ENCODE results near the gene PEPD.
"Not testable (repeated sequence)": the region's sequence is repeated elsewhere in the genome, so short reads cannot be mapped to it uniquely, and the experiment has no call there.

PEPD gene

GRCh38 chr19:33556261-33556660, 34.7 kb upstream of the PEPD start:
- intact Hi-C loops (cut with DNase I; ENCODE audit: low total_unique reads), result no loop called here
- no peak for TF ChIP-seq CTCF (IDR thresholded peaks at IDR 0.05)

GRCh38 chr19:33555726-33556125, 34.1 kb upstream of the PEPD start:
- peaks cover 0 to 16% of the 10 kb centered on the region in 2 donors for H3K27me3 ChIP-seq
- H3K9me3 ChIP-seq; H3K4me1 ChIP-seq; H3K36me3 ChIP-seq; H3K27ac ChIP-seq; intact Hi-C loops (cut with DNase I; ENCODE audit: low total_unique reads); H3K4me3 ChIP-seq: not testable (repeated sequence)
- DNase-seq, result peak in 1 of 2 donors; percentile 20

More at GRCh38 chr19:33556261-33556660, 34.7 kb upstream of the PEPD start:
- Histone ChIP-seq H3K27ac (no peak overlapping the region), H3K4me1 (no peaks in the 10 kb centered on the region), H3K27me3 (peaks cover 0 to 16% of the 10 kb centered on the region in 2 donors), H3K36me3 (no peaks in the 10 kb centered on the region), H3K9me3 (no peaks in the 10 kb centered on the region), H3K4me3 (no peak overlapping the region)
- DNase-seq, result peak in 1 of 2 donors; percentile 57

GRCh38 chr19:33554821-33555220, 33.2 kb upstream of the PEPD start:
- Histone ChIP-seq H3K4me1 (no peaks in the 10 kb centered on the region), H3K27me3 (peaks cover 0 to 10% of the 10 kb centered on the region in 2 donors), H3K4me3 (no peak overlapping the region), H3K27ac (no peak overlapping the region), H3K36me3 (no peaks in the 10 kb centered on the region), H3K9me3 (no peaks in the 10 kb centered on the region)
- intact Hi-C loops (cut with DNase I; ENCODE audit: low total_unique reads), result no loop called here
- no peak for TF ChIP-seq CTCF (IDR thresholded peaks at IDR 0.05)
- DNase-seq, result peak in 1 of 2 donors; percentile 25

- H3K4me3 ChIP-seq, result no peak overlapping the region
- no peaks in the 10 kb centered on the region for H3K4me1 ChIP-seq
- intact Hi-C loops (cut with DNase I; ENCODE audit: low total_unique reads), result no loop called here
- peaks cover 0 to 7% of the 10 kb centered on the region in 2 donors for H3K27me3 ChIP-seq
- peak in 1 of 2 donors; percentile 39 for DNase-seq
- no peak for TF ChIP-seq CTCF (IDR thresholded peaks at IDR 0.05)
- no peaks in the 10 kb centered on the region for H3K9me3 ChIP-seq
- no peak overlapping the region for H3K27ac ChIP-seq
- no peaks in the 10 kb centered on the region for H3K36me3 ChIP-seq
Observed at GRCh38 chr19:33554391-33554790, 32.8 kb upstream of the PEPD start.

GRCh38 chr19:33553530-33554310, 32.1 kb upstream of the PEPD start:
- intact Hi-C loops (cut with DNase I; ENCODE audit: low total_unique reads), result no loop called here
- no peaks in the 10 kb centered on the region for H3K36me3 ChIP-seq
- DNase-seq, result peak in 1 of 2 donors; percentile 60

More at GRCh38 chr19:33553530-33554310, 32.1 kb upstream of the PEPD start:
- Histone ChIP-seq H3K9me3 (no peaks in the 10 kb centered on the region), H3K27me3 (peaks cover 0 to 7% of the 10 kb centered on the region in 2 donors), H3K27ac (no peak overlapping the region), H3K4me1 (no peaks in the 10 kb centered on the region), H3K4me3 (no peak overlapping the region)
- no peak for TF ChIP-seq CTCF (IDR thresholded peaks at IDR 0.05)
